Neural progenitor cell (in vitro differentiated cells): ENCODE results near the gene PCDH8. TPM values are rescaled to one million over a fixed set of nuclear protein-coding genes. Genes with fewer than 3 reads are reported as not detected.

Source experiments
- DNase-seq: peaks from one replicate; pipeline ENCODE4 v3.0.0-alpha.2; 2016; ENCODE audit warnings: low spot score
- H2AFZ ChIP-seq: fragments of 200-600 bp; sonication (generic); replicated peaks from 2 replicates; pipeline ENCODE4 v1.6.1; 2016; ENCODE audit warnings: antibody characterized with exemption
- H3F3A ChIP-seq: fragments of 200-600 bp; sonication (generic); 2 replicates; pipeline ENCODE4 v1.6.1; 2016; ENCODE audit warnings: antibody characterized with exemption, low read depth
- H3K27ac ChIP-seq: fragments of 200-600 bp; sonication (generic); 2 replicates; pipeline ENCODE4 v1.5.1; 2016; ENCODE audit warnings: mild to moderate bottlenecking
- H3K27me3 ChIP-seq: fragments of 200-600 bp; sonication (generic); 2 replicates; pipeline ENCODE4 v1.6.1; 2016; ENCODE audit warnings: mild to moderate bottlenecking, moderate library complexity
- H3K36me3 ChIP-seq: fragments of 200-600 bp; sonication (generic); 2 replicates; pipeline ENCODE4 v1.5.1; 2016
- H3K4me1 ChIP-seq: fragments of 200-600 bp; sonication (generic); 2 replicates; pipeline ENCODE4 v1.6.1; 2016; ENCODE audit warnings: mixed run types
- H3K4me2 ChIP-seq: fragments of 200-600 bp; sonication (generic); 2 replicates; pipeline ENCODE4 v1.6.1; 2016
- H3K4me3 ChIP-seq: fragments of 200-600 bp; sonication (generic); 2 replicates; pipeline ENCODE4 v1.5.1; 2016
- H3K79me2 ChIP-seq: fragments of 200-600 bp; sonication (generic); 2 replicates; pipeline ENCODE4 v1.6.1; 2016; ENCODE audit warnings: low read depth
- H3K9ac ChIP-seq: fragments of 200-600 bp; sonication (generic); 2 replicates; pipeline ENCODE4 v1.6.1; 2016
- H3K9me3 ChIP-seq: fragments of 200-600 bp; sonication (generic); 2 replicates; pipeline ENCODE4 v1.5.1; 2016; ENCODE audit warnings: low read depth
- H4K20me1 ChIP-seq: fragments of 200-600 bp; sonication (generic); 2 replicates; pipeline ENCODE4 v1.6.1; 2016; ENCODE audit warnings: low read depth
- H3K27ac Mint-ChIP-seq: 3 replicates; pipeline ENCODE4 v1.8.0; 2021; ENCODE audit warnings: mixed read lengths
- H3K27me3 Mint-ChIP-seq: 2 replicates; pipeline ENCODE4 v1.8.0; 2022; ENCODE audit warnings: low read depth, mild to moderate bottlenecking, inconsistent platforms, moderate library complexity, mixed read lengths; ENCODE audit not compliant: insufficient read depth
- H3K36me3 Mint-ChIP-seq: 3 replicates; pipeline ENCODE4 v1.8.0; 2021; ENCODE audit warnings: mixed read lengths
- H3K4me1 Mint-ChIP-seq: 3 replicates; pipeline ENCODE4 v1.8.0; 2021; ENCODE audit warnings: mixed read lengths
- H3K4me3 Mint-ChIP-seq: 3 replicates; pipeline ENCODE4 v1.8.0; 2021; ENCODE audit warnings: mild to moderate bottlenecking, moderate library complexity, mixed read lengths
- H3K9me3 Mint-ChIP-seq: 3 replicates; pipeline ENCODE4 v1.8.0; 2020; ENCODE audit warnings: mixed read lengths
- CTCF ChIP-seq: fragments of 200-600 bp; sonication (generic); IDR thresholded peaks from 2 replicates; pipeline ENCODE4 v1.5.1; 2017; ENCODE audit warnings: antibody characterized with exemption, mild to moderate bottlenecking
- EZH2 ChIP-seq: fragments of 200-600 bp; sonication (generic); IDR thresholded peaks from 2 replicates; pipeline ENCODE4 v1.6.1; 2017; ENCODE audit warnings: antibody characterized with exemption, mild to moderate bottlenecking, moderate library complexity
- EZH2phosphoT487 ChIP-seq: fragments of 200-600 bp; sonication (generic); IDR thresholded peaks from 2 replicates; pipeline ENCODE4 v1.6.1; 2017; ENCODE audit warnings: antibody characterized with exemption
- total RNA-seq: library from RNA; depleted of rRNA; stranded (reverse); fragments of >200 nt; gene quantifications from 2 replicates; pipeline ENCODE4 v1.2.3, GENCODE V29; 2015; ENCODE audit warnings: low replicate concordance

PCDH8 gene
- total RNA-seq, 1 donor from 2014 or later = 0.52 TPM

GRCh38 chr13:52869050-52869449, 20.6 kb upstream of the PCDH8 start:
- DNase-seq = no peak
- H4K20me1 ChIP-seq = no peaks in the 10 kb centered on the region
- Mint-ChIP-seq H3K4me1 (peaks cover 31% of the 10 kb centered on the region), H3K4me3 (no peak overlapping the region), H3K27me3 (peaks cover 2% of the 10 kb centered on the region), H3K9me3 (peaks cover 10% of the 10 kb centered on the region), H3K36me3 (no peaks in the 10 kb centered on the region), H3K27ac (no peak overlapping the region)
- no peak overlapping the region for H3K4me3 ChIP-seq
- H3K79me2 ChIP-seq = no peaks in the 10 kb centered on the region
- H3K27ac ChIP-seq = no peak overlapping the region
- peaks cover under 1% of the 10 kb centered on the region for H3K9me3 ChIP-seq
- TF ChIP-seq EZH2phosphoT487 = no peak
- TF ChIP-seq CTCF = no peak
- no peak for TF ChIP-seq EZH2
- H3K4me1 ChIP-seq = peaks cover 12% of the 10 kb centered on the region
- H3K4me2 ChIP-seq = peak overlapping the region; percentile 11
- H3K9ac ChIP-seq = no peak overlapping the region
- H3K36me3 ChIP-seq = no peaks in the 10 kb centered on the region
- no peaks in the 10 kb centered on the region for H3F3A ChIP-seq
- H2AFZ ChIP-seq = no peak overlapping the region
- peaks cover 29% of the 10 kb centered on the region for H3K27me3 ChIP-seq

- Histone ChIP-seq H3F3A (no peaks in the 10 kb centered on the region), H3K36me3 (no peaks in the 10 kb centered on the region), H4K20me1 (no peaks in the 10 kb centered on the region), H3K27ac (no peak overlapping the region), H3K27me3 (peaks cover 29% of the 10 kb centered on the region), H3K9me3 (no peaks in the 10 kb centered on the region), H3K4me3 (no peak overlapping the region), H3K4me2 (no peak overlapping the region), H3K4me1 (peaks cover 12% of the 10 kb centered on the region), H3K79me2 (no peaks in the 10 kb centered on the region), H3K9ac (no peak overlapping the region), H2AFZ (no peak overlapping the region)
- Mint-ChIP-seq H3K27me3 (peaks cover 2% of the 10 kb centered on the region), H3K4me1 (peaks cover 31% of the 10 kb centered on the region), H3K36me3 (no peaks in the 10 kb centered on the region), H3K9me3 (peaks cover 8% of the 10 kb centered on the region), H3K4me3 (no peak overlapping the region), H3K27ac (no peak overlapping the region)
- TF ChIP-seq EZH2 (no peak), CTCF (no peak), EZH2phosphoT487 (no peak)
- no peak for DNase-seq
These were observed 19.8 kb upstream of the PCDH8 start for GRCh38 chr13:52868190-52868589.

- peaks cover 12% of the 10 kb centered on the region for H3K4me1 ChIP-seq
- Mint-ChIP-seq H3K36me3 (no peaks in the 10 kb centered on the region), H3K27ac (no peak overlapping the region), H3K4me3 (no peak overlapping the region), H3K9me3 (no peaks in the 10 kb centered on the region), H3K27me3 (peaks cover 8% of the 10 kb centered on the region), H3K4me1 (peaks cover 26% of the 10 kb centered on the region)
- H3K9ac ChIP-seq = no peak overlapping the region
- H3K27ac ChIP-seq = no peak overlapping the region
- no peak for DNase-seq
- H3K27me3 ChIP-seq = peaks cover 45% of the 10 kb centered on the region
- no peak overlapping the region for H3K4me3 ChIP-seq
- TF ChIP-seq EZH2 = no peak
- TF ChIP-seq EZH2phosphoT487 = no peak
- TF ChIP-seq CTCF = no peak
- H3K9me3 ChIP-seq = no peaks in the 10 kb centered on the region
- H3F3A ChIP-seq = no peaks in the 10 kb centered on the region
- H3K79me2 ChIP-seq = no peaks in the 10 kb centered on the region
- H3K36me3 ChIP-seq = no peaks in the 10 kb centered on the region
- H4K20me1 ChIP-seq = peaks cover 4% of the 10 kb centered on the region
- H3K4me2 ChIP-seq = no peak overlapping the region
- H2AFZ ChIP-seq = no peak overlapping the region
These were observed 16.5 kb upstream of the PCDH8 start for GRCh38 chr13:52864941-52865340.
